C4-2B (cell line): ENCODE measurements around the gene LRRFIP1.

Experiments used
- H3K27ac ChIP-seq: fragments of 450-650 bp; 2 replicates; pipeline ENCODE4 v1.5.1; 2017
- ZFX ChIP-seq: fragments of 450-650 bp; IDR thresholded peaks from 2 replicates; pipeline ENCODE4 v1.6.1; 2017
- TF ChIP-seq, protein P1 (sequence below): fragments of 450-650 bp; conservative IDR thresholded peaks from 2 replicates; pipeline ENCODE4 v1.5.1; 2017; ENCODE audit warnings: mild to moderate bottlenecking

LRRFIP1 gene

DNA sequence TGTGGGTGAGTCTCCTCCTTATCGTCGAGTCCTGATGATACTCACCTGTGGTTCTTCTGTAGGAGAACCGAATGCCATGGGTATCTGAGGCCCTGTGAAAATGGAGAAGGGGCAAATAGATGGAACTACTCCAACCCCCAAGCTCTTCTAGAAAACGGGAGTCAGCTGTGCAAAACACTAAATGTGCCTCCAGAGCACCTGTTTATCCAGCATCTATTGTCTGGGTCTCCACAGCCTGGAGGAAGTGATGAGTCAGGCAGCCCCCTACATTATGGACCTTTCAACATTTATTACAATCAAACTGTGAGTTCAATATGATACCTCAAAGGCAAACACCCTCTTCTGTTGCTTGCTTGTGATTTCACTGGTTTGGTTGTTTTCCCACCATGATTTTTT is 9.8 kb upstream of the LRRFIP1 start:
- H3K27ac ChIP-seq = no peak overlapping the region
- TF ChIP-seq ZFX = no peak
- TF ChIP-seq, protein P1, sequence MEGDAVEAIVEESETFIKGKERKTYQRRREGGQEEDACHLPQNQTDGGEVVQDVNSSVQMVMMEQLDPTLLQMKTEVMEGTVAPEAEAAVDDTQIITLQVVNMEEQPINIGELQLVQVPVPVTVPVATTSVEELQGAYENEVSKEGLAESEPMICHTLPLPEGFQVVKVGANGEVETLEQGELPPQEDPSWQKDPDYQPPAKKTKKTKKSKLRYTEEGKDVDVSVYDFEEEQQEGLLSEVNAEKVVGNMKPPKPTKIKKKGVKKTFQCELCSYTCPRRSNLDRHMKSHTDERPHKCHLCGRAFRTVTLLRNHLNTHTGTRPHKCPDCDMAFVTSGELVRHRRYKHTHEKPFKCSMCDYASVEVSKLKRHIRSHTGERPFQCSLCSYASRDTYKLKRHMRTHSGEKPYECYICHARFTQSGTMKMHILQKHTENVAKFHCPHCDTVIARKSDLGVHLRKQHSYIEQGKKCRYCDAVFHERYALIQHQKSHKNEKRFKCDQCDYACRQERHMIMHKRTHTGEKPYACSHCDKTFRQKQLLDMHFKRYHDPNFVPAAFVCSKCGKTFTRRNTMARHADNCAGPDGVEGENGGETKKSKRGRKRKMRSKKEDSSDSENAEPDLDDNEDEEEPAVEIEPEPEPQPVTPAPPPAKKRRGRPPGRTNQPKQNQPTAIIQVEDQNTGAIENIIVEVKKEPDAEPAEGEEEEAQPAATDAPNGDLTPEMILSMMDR = no peak

DNA sequence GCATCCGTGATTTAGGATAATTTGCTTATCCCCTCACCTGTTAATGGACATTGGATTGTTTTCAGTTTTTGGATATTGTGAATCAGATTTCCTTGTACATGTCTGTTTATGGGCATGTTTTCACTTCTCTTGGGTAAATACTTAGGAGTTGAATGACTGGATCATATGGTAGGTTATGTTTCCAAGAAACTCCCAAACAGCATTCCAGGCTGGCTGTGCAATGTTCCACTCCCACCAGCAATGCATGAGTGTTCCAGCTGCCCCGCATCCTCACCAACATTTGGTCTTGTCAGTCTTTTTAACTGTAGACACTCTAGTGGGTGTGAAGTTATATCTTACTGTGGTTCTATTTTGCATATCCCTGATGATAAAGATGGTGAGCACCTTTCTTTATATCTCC is 8.9 kb upstream of the LRRFIP1 start:
- no peak overlapping the region for H3K27ac ChIP-seq
- TF ChIP-seq, protein P1 = no peak
- no peak for TF ChIP-seq ZFX

DNA sequence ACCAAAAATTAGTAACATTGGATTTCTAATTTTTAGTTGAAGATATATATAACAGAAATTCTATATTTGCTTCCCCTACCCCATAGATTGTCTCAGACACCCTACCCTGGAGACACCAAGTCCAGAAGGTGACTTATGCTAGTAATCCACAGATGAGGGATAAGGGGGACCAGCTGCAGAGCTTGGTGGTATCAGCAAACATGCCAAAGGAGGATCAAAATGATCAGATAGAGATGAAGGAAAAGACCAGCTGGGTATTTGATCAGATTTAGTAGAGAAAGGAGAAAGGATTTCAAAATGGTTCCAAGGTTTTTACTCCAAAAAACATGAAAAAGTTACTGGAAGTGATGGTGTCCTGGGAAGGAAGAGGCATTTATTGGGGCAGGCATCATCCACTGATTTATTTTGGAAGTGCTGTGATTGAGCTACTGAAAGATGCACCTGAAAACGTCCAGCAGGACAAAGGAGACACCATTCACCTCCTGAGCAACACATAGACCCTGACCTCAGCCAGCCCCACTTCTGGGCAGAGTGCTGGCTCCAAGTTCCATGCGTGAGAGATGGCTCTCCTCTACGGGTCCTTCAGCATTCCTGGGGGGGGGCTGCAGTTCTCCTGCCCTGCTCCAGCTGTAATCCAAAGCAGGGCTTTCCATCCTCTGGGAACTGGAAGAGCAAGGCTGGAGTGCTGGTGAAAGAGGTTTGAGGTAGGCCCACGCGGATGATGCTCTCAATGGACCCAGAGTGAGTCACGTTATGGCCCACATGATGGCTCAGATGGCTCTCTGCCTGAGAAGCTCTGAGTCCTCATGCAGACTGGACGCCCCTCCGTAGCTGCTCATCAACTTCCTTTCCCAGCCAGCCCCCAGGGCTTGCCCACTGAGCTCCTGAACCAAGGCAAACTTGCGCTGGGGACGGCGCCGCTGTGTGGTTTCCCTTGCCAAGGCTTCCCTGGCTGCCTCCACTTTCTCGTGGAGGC is 3.7 kb upstream of the LRRFIP1 start:
- TF ChIP-seq ZFX = no peak
- TF ChIP-seq, protein P1 = no peak
- H3K27ac ChIP-seq = no peak overlapping the region

DNA sequence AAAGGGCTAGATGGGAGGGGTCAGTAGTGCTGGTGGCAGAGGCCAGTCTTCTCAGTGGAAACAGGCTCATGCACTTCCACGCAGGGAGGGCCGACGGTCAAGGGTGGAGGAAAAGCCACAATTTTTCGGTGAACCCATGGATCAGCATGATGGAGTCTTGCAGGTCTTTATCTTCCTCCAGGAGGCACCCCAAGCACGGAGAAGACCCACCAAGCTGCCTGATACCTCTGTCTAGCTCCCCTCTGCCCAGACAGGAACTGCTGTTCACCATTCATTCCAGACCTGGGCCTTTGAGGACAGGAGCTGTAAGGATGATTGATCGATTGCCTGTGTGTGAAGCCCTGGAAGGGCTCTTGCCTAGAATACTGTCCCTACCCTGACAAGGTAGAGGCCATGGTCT is 2.8 kb upstream of the LRRFIP1 start:
- no peak overlapping the region for H3K27ac ChIP-seq
- TF ChIP-seq, protein P1 = no peak
- no peak for TF ChIP-seq ZFX

DNA sequence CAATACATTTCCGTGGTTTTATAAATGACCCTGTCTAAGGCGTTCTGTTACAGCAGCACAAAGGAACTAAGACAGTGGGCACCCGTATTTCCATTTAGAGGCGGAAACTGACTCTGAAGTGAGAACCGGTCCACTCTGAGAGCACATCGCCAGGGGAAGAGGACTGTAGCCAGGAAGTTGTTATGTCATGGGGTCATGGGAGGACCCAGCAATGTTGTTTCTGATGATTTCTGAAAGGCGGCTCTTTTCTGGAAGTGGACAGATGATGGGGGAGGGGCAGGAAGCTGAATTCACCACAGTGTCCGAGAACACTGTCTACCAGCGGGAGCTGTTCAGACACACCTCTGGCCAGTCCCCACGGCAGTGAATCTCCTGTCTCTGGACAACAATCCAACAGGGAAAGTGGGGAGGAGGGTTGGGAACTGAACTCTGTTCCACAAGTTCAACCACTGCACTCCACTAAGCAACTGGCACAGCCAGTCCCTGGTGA is 2.1 kb upstream of the LRRFIP1 start:
- no peak overlapping the region for H3K27ac ChIP-seq
- TF ChIP-seq, protein P1 = no peak
- TF ChIP-seq ZFX = no peak

DNA sequence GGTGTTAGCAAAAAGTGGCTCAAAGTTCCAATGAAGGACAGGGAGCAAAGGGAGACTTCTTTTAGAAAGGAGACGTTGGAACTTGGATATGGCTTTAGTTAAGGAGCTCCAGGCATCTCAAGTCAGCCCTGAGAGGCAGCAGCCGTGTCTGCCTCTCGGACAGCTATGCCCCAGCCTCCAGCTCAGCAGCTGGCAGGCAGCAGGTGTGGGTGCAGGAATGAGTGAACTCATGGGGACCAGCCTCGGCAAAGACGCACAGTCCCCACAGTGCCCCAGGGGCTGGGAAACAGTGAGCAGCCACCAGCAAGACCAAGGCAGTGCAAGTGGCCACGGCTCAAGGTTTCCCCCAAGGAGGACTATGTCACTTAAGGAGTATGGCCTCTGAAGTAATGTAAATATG is 1.6 kb upstream of the LRRFIP1 start:
- TF ChIP-seq, protein P1 = no peak
- no peak for TF ChIP-seq ZFX
- no peak overlapping the region for H3K27ac ChIP-seq

DNA sequence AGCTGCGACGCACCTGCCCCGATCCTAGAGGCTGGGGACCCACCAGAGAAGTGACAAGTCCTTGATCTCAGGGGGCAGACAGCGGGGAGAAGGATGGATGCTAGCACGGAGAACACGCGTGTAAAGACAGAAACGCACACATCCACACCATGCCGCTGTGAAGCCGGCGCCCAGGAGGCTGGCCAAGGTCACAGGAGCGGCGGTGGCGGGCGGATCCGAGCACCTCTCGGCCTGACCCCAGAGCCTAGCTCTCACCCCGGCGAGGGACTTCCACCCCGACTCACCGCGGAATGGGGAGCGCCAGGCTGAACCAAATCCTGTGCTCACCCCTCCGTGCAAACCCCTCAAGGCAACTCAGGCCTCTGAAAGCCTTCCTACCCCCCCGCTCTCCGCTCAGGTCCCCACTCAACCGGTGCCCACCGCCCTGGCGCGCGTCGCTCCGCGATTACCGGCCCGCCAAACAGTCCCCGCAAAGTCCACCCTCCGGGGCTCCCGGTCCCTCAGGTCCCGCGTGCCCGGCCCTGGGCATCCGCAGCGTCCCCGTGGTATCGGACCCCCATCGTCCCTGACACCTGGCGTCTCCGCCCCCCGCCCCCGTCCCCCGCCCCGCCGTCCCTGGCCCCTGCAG is 460 bp upstream of the LRRFIP1 start:
- TF ChIP-seq ZFX = no peak
- TF ChIP-seq, protein P1 = no peak
- peak overlapping the region; percentile 59 for H3K27ac ChIP-seq
